SK-N-SH treated with all-trans-retinoic acid at 6 μM for 48 hours (cell line): Measurements from ENCODE around the gene CLDN5.

Experiments
- ARNTL ChIP-seq: fragments of 450-650 bp; formaldehyde crosslinking; IDR thresholded peaks from 2 replicates; pipeline ENCODE4 v1.5.0; 2020; ENCODE audit warnings: low read depth, mild to moderate bottlenecking, moderate library complexity, borderline replicate concordance
- GLIS3 ChIP-seq: fragments of 250-450 bp; sonication (Bioruptor Pico); IDR thresholded peaks from 2 replicates; pipeline ENCODE4 v1.5.0; 2020; ENCODE audit warnings: mild to moderate bottlenecking, moderate library complexity
- ISL1 ChIP-seq: fragments of 250-450 bp; sonication (Bioruptor Pico); IDR thresholded peaks from 2 replicates; pipeline ENCODE4 v2.1.2; 2022; ENCODE audit warnings: mild to moderate bottlenecking, moderate library complexity
- OSR1 ChIP-seq: fragments of 250-450 bp; sonication (Bioruptor Pico); IDR thresholded peaks from 2 replicates; pipeline ENCODE4 v1.8.0; 2022; ENCODE audit warnings: moderate library complexity, mild to moderate bottlenecking, inconsistent platforms
- PPARA ChIP-seq: fragments of 250-450 bp; sonication (Bioruptor Pico); IDR thresholded peaks from 2 replicates; pipeline ENCODE4 v1.5.0; 2020; ENCODE audit warnings: mild to moderate bottlenecking, borderline replicate concordance
- RARB ChIP-seq: fragments of 250-450 bp; sonication (Bioruptor Pico); IDR thresholded peaks from 2 replicates; pipeline ENCODE4 v1.8.0; 2021; ENCODE audit warnings: mild to moderate bottlenecking, moderate library complexity
- ZC3H10 ChIP-seq: fragments of 250-450 bp; sonication (Bioruptor Pico); IDR thresholded peaks from 2 replicates; pipeline ENCODE4 v1.5.1; 2021; ENCODE audit warnings: mild to moderate bottlenecking, moderate library complexity
- ZFP3 ChIP-seq: fragments of 250-450 bp; sonication (Bioruptor Pico); IDR thresholded peaks from 2 replicates; pipeline ENCODE4 v1.5.0; 2020; ENCODE audit warnings: mild to moderate bottlenecking, moderate library complexity
- ZFP30 ChIP-seq: fragments of 450-650 bp; formaldehyde crosslinking; IDR thresholded peaks from 2 replicates; pipeline ENCODE4 v1.5.0; 2022; ENCODE audit warnings: mild to moderate bottlenecking, moderate library complexity
- TF ChIP-seq, protein P1 (sequence below): fragments of 250-450 bp; sonication (Bioruptor Pico); IDR thresholded peaks from 2 replicates; pipeline ENCODE4 v1.8.0; 2020; ENCODE audit warnings: mild to moderate bottlenecking, moderate library complexity, borderline replicate concordance
- TF ChIP-seq, protein P2 (sequence below): fragments of 250-450 bp; sonication (Bioruptor Pico); IDR thresholded peaks from 2 replicates; pipeline ENCODE4 v1.5.1; 2021; ENCODE audit warnings: mild to moderate bottlenecking, moderate library complexity

DNA sequence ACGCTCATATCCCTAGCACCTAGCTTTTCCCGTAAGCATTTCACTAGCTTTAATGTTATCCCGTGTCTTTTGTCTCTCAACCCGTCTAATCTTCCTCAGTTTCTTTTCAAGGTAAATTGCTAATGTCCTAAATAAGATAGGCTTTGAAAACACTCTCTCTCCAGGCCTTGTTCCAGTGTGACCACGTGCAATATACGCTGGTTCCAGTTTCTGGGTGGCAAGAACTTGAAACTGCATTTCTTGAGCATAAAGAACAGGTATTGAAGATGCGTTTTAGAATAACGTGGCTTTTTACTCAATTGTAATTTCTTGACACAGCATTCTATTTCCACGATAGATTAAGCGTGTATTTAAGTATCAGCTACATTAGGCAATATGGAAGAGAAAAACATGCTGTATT lies 43.4 kb downstream of the CLDN5 start:
- TF ChIP-seq OSR1 (CRISPR knock-in tag): no peak
- no peak for TF ChIP-seq ISL1
- TF ChIP-seq GLIS3: no peak
- TF ChIP-seq, protein P1, sequence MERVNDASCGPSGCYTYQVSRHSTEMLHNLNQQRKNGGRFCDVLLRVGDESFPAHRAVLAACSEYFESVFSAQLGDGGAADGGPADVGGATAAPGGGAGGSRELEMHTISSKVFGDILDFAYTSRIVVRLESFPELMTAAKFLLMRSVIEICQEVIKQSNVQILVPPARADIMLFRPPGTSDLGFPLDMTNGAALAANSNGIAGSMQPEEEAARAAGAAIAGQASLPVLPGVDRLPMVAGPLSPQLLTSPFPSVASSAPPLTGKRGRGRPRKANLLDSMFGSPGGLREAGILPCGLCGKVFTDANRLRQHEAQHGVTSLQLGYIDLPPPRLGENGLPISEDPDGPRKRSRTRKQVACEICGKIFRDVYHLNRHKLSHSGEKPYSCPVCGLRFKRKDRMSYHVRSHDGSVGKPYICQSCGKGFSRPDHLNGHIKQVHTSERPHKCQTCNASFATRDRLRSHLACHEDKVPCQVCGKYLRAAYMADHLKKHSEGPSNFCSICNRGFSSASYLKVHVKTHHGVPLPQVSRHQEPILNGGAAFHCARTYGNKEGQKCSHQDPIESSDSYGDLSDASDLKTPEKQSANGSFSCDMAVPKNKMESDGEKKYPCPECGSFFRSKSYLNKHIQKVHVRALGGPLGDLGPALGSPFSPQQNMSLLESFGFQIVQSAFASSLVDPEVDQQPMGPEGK: no peak
- TF ChIP-seq RARB: no peak
- no peak for TF ChIP-seq ZFP30 (CRISPR knock-in tag)
- no peak for TF ChIP-seq ARNTL (CRISPR knock-in tag)
- no peak for TF ChIP-seq ZC3H10 (CRISPR knock-in tag)
- TF ChIP-seq ZFP3 (CRISPR knock-in tag): no peak
- TF ChIP-seq, protein P2, sequence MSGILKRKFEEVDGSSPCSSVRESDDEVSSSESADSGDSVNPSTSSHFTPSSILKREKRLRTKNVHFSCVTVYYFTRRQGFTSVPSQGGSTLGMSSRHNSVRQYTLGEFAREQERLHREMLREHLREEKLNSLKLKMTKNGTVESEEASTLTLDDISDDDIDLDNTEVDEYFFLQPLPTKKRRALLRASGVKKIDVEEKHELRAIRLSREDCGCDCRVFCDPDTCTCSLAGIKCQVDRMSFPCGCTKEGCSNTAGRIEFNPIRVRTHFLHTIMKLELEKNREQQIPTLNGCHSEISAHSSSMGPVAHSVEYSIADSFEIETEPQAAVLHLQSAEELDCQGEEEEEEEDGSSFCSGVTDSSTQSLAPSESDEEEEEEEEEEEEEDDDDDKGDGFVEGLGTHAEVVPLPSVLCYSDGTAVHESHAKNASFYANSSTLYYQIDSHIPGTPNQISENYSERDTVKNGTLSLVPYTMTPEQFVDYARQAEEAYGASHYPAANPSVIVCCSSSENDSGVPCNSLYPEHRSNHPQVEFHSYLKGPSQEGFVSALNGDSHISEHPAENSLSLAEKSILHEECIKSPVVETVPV (CRISPR knock-in tag): no peak
- no peak for TF ChIP-seq PPARA (CRISPR knock-in tag)
